HepG2 (cell line): ENCODE measurements around the gene WNT7B. TPM values are rescaled to one million over a fixed set of nuclear protein-coding genes. Genes with fewer than 3 reads are reported as not detected.

Experiments used
- ATAC-seq: fragments of 200-7000 bp; cut with Tn5 transposase; 3 replicates; pipeline ENCODE4 v1.9.1; 2020; ENCODE audit warnings: mild to moderate bottlenecking, moderate library complexity
- BruUV-seq: library from RNA; stranded (reverse); fragments of 400-500 nt; replicated peaks from 2 replicates; lab custom pipeline; 2021; lab: Mats Ljungman, UMichigan
- CTCF ChIA-PET: fragments of 300-600 bp; formaldehyde crosslinking; extraction: SDS; loops from one replicate; lab custom pipeline; 2021; ENCODE audit warnings: low total read pairs, inconsistent platforms, low intra/inter-chr PET ratio; lab: Yijun Ruan, JAX
- POLR2A ChIA-PET: fragments of 350-600 bp; sonication (Branson Sonifier 250); formaldehyde crosslinking; loops from one replicate; lab custom pipeline; 2020; ENCODE audit warnings: antibody characterized with exemption, inconsistent platforms; lab: Yijun Ruan, JAX
- DNase-seq: peaks from one replicate; pipeline ENCODE4 v3.0.0-alpha.2; 2015; ENCODE audit warnings: low spot score
- FAIRE-seq: peaks from 3 replicates; lab custom pipeline; 2011; peaks lifted over from hg19 to GRCh38; lab: Jason Lieb, UNC
- H2AFZ ChIP-seq: one replicate; pipeline ENCODE4 v1.6.1; 2011; ENCODE audit warnings: low read length, inconsistent platforms
- H3K27ac ChIP-seq: fragments of 300-600 bp; 3 replicates; pipeline ENCODE4 v1.8.0; 2011; ENCODE audit warnings: mixed run types, mild to moderate bottlenecking, mixed read lengths, low read length, inconsistent platforms; ENCODE audit not compliant: insufficient read depth; ENCODE audit errors: extremely low read length
- H3K27me3 ChIP-seq, 2 experiments: fragments of 200-600 bp in 1 of 2; 2 replicates in 1 of 2; 3 replicates in 1 of 2; pipeline versions ENCODE4 v1.6.0 to v1.8.0; 2011; ENCODE audit warnings: low read length in 2 of 2, mild to moderate bottlenecking in 2 of 2, moderate library complexity in 2 of 2, inconsistent platforms in 1 of 2; ENCODE audit not compliant: insufficient read depth in 2 of 2, control insufficient read depth in 1 of 2
- H3K36me3 ChIP-seq, 2 experiments: fragments of 200-600 bp in 1 of 2; replicated peaks in 1 of 2; 2 replicates in 1 of 2; 3 replicates in 1 of 2; pipeline versions ENCODE4 v1.5.1 to v1.8.0; 2011; ENCODE audit warnings: low read length in 2 of 2, inconsistent platforms in 1 of 2; ENCODE audit not compliant: insufficient read depth in 2 of 2, control insufficient read depth in 1 of 2
- H3K4me1 ChIP-seq: 2 replicates; pipeline ENCODE4 v1.5.1; 2012; ENCODE audit warnings: low read length, inconsistent platforms; ENCODE audit not compliant: insufficient read depth
- H3K4me2 ChIP-seq: 2 replicates; pipeline ENCODE4 v1.6.0; 2011; ENCODE audit warnings: low read depth, low read length, inconsistent platforms
- H3K4me3 ChIP-seq, 3 experiments: fragments of 200-600 bp in 1 of 3; sonication (generic), shearing (Covaris generic) in 1 of 3; replicated peaks in 1 of 3; 2 replicates each; pipeline ENCODE4 v1.5.1; 2011 to 2016; ENCODE audit warnings: low read length in 3 of 3, inconsistent platforms in 2 of 3, low read depth in 2 of 3, mild to moderate bottlenecking in 2 of 3, control low read depth in 1 of 3, mixed read lengths in 1 of 3; ENCODE audit not compliant: insufficient read depth in 1 of 3
- H3K79me2 ChIP-seq: one replicate; pipeline ENCODE4 v1.6.1; 2011; ENCODE audit warnings: low read length, inconsistent platforms; ENCODE audit not compliant: insufficient read depth
- H3K9ac ChIP-seq: 2 replicates; pipeline ENCODE4 v1.6.0; 2011; ENCODE audit warnings: mild to moderate bottlenecking, low read depth, low read length, inconsistent platforms; ENCODE audit not compliant: insufficient read depth
- H3K9me3 ChIP-seq: 2 replicates; pipeline ENCODE4 v1.5.1; 2012; ENCODE audit warnings: mild to moderate bottlenecking, low read length
- H4K20me1 ChIP-seq: 2 replicates; pipeline ENCODE4 v1.6.0; 2011; ENCODE audit warnings: inconsistent platforms, mild to moderate bottlenecking, low read length, moderate library complexity; ENCODE audit not compliant: insufficient read depth
- ATM ChIP-seq: fragments of 450-650 bp; IDR thresholded peaks from 2 replicates; pipeline ENCODE4 v1.7.1; 2017; ENCODE audit warnings: mild to moderate bottlenecking, borderline replicate concordance
- CCDC6 ChIP-seq: sonication (generic); formaldehyde crosslinking; IDR thresholded peaks from 2 replicates; pipeline ENCODE4 v1.8.1; 2022; ENCODE audit warnings: mild to moderate bottlenecking, missing genetic modification reagents, moderate library complexity
- CSRNP2 ChIP-seq: sonication (generic); formaldehyde crosslinking; conservative IDR thresholded peaks from 2 replicates; pipeline ENCODE4 v1.8.0; 2022; ENCODE audit warnings: low read depth, missing genetic modification reagents
- E2F5 ChIP-seq: sonication (generic); formaldehyde crosslinking; conservative IDR thresholded peaks from 2 replicates; pipeline ENCODE4 v1.4.0; 2020; ENCODE audit warnings: missing genetic modification reagents
- FOXJ3 ChIP-seq: sonication (generic); formaldehyde crosslinking; IDR thresholded peaks from 2 replicates; pipeline ENCODE4 v1.4.0; 2020; ENCODE audit warnings: missing genetic modification reagents, mild to moderate bottlenecking, borderline replicate concordance
- KLF16 ChIP-seq, 2 experiments: sonication (generic) in 1 of 2; formaldehyde crosslinking in 1 of 2; IDR thresholded peaks; 2 replicates each; pipeline versions ENCODE4 v1.6.1 to v1.8.0; 2016 to 2023; ENCODE audit warnings: missing genetic modification reagents in 2 of 2, missing compliant biosample characterization in 1 of 2
- NONO ChIP-seq, 2 experiments: fragments of 450-650 bp in 1 of 2; sonication (generic) in 1 of 2; formaldehyde crosslinking in 1 of 2; IDR thresholded peaks in 1 of 2; conservative IDR thresholded peaks in 1 of 2; 2 replicates each; pipeline versions ENCODE4 v1.6.1 to v1.8.0; 2017 to 2022; ENCODE audit warnings: mild to moderate bottlenecking in 1 of 2, missing genetic modification reagents in 1 of 2, moderate library complexity in 1 of 2
- NRL ChIP-seq: sonication (generic); formaldehyde crosslinking; IDR thresholded peaks from 2 replicates; pipeline ENCODE4 v1.5.0; 2020; ENCODE audit warnings: missing genetic modification reagents, mild to moderate bottlenecking, moderate library complexity, borderline replicate concordance
- RBM39 ChIP-seq: fragments of 200-400 bp; formaldehyde crosslinking; IDR thresholded peaks from one replicate; pipeline ENCODE4 v1.6.1; 2018; ENCODE audit warnings: antibody characterized with exemption, mild to moderate bottlenecking, low read depth, low read length; ENCODE audit not compliant: poor library complexity, severe bottlenecking
- SNAPC2 ChIP-seq: sonication (generic); formaldehyde crosslinking; IDR thresholded peaks from 2 replicates; pipeline ENCODE4 v1.8.1; 2022; ENCODE audit warnings: mild to moderate bottlenecking, missing genetic modification reagents
- STAG1 ChIP-seq: sonication (generic); formaldehyde crosslinking; IDR thresholded peaks from 2 replicates; pipeline ENCODE4 v1.4.0; 2020; ENCODE audit warnings: missing genetic modification reagents
- TEF ChIP-seq: sonication (generic); formaldehyde crosslinking; IDR thresholded peaks from 2 replicates; pipeline ENCODE4 v1.5.0; 2020; ENCODE audit warnings: missing genetic modification reagents
- TRIM22 ChIP-seq: fragments of 450-650 bp; IDR thresholded peaks from 2 replicates; pipeline ENCODE4 v1.6.1; 2017
- ZBTB44 ChIP-seq: sonication (generic); formaldehyde crosslinking; IDR thresholded peaks from 2 replicates; pipeline ENCODE4 v1.4.0; 2020; ENCODE audit warnings: missing genetic modification reagents
- ZMYM2 ChIP-seq: sonication (generic); formaldehyde crosslinking; IDR thresholded peaks from 2 replicates; pipeline ENCODE4 v1.8.0; 2022; ENCODE audit warnings: mild to moderate bottlenecking, missing genetic modification reagents
- ZNF124 ChIP-seq: sonication (generic); formaldehyde crosslinking; IDR thresholded peaks from 2 replicates; pipeline ENCODE4 v1.4.0; 2020; ENCODE audit warnings: missing genetic modification reagents
- ZNF251 ChIP-seq: sonication (generic); formaldehyde crosslinking; IDR thresholded peaks from 2 replicates; pipeline ENCODE4 v1.9.0; 2021; ENCODE audit warnings: mild to moderate bottlenecking, missing genetic modification reagents
- ZNF383 ChIP-seq: sonication (generic); formaldehyde crosslinking; IDR thresholded peaks from 2 replicates; pipeline ENCODE4 v1.4.0; 2020; ENCODE audit warnings: missing genetic modification reagents, mild to moderate bottlenecking, borderline replicate concordance
- ZNF619 ChIP-seq: sonication (generic); formaldehyde crosslinking; IDR thresholded peaks from 2 replicates; pipeline ENCODE4 v1.4.0; 2020; ENCODE audit warnings: mild to moderate bottlenecking, missing genetic modification reagents
- WGBS: methylation state at CpG from one replicate; pipeline ENCODE4 v1.1.6; 2017; ENCODE audit warnings: low lambda C conversion rate; 5-methylcytosine and 5-hydroxymethylcytosine counted together
- in situ Hi-C: cut with HindIII; loops from 2 replicates; pipeline ENCODE4 v1.10.0; 2017; ENCODE audit warnings: low pct_unique_long_range_greater_than_20kb; ENCODE audit not compliant: extremely low pct_ligation_motif_present
- intact Hi-C: fragments of 100-400 bp; cut with micrococcal nuclease; formaldehyde crosslinking; loops from one replicate; pipeline ENCODE4 v1.10.0; 2022; ENCODE audit not compliant: unreplicated experiment
- polyA plus RNA-seq, 8 experiments: library from polyadenylated mRNA; depleted of rRNA in 3 of 8; stranded (reverse) in 7 of 8; unstranded in 1 of 8; fragments of >200 nt; fragmentation: Illumina TruSeq in 4 of 8; extraction: Trizol in 4 of 8; gene quantifications; 2 replicates each; pipeline versions ENCODE4 v1.2.1 to v1.2.3, GENCODE V29; 2011 to 2016; ENCODE audit warnings: low read depth in 4 of 8, missing spikeins in 1 of 8, mixed read lengths in 1 of 8; ENCODE audit not compliant: insufficient read depth in 1 of 8
- total RNA-seq, 5 experiments: library from RNA; depleted of rRNA; stranded (reverse); fragments of >200 nt; fragmentation: Illumina TruSeq; extraction: Trizol; gene quantifications; 2 replicates each; pipeline ENCODE4 v1.2.3, GENCODE V29; 2016; ENCODE audit warnings: low read depth in 1 of 5

WNT7B gene
- total and polyA plus RNA-seq, 2 of the 13 experiments (the other 11 are each of a cell fraction or from before 2014, with no cell fraction given), result 0.09 TPM; not detected in 1

GRCh38 chr22:45931042-45931441 is 45.9 kb downstream of the WNT7B start:
- H3K79me2 ChIP-seq, result no peaks in the 10 kb centered on the region
- no TSS peak for BruUV-seq
- H3K27me3 ChIP-seq, result peaks cover 19 to 75% of the 10 kb centered on the region in 2 experiments
- POLR2A ChIA-PET, result no interaction called here
- WGBS, result 86% methylated on average over 32 of the region's 38 CpGs
- DNase-seq, result no peak
- in situ Hi-C loops (no loop called here), intact Hi-C loops (no loop called here)
- ATAC-seq, result no peak
- no peak for TF ChIP-seq RBM39
- TF ChIP-seq ATM, result no peak
- TF ChIP-seq ZNF619 (CRISPR knock-in tag), result no peak
- no peak for TF ChIP-seq ZNF251 (CRISPR knock-in tag)
- TF ChIP-seq STAG1, result no peak
- TF ChIP-seq SNAPC2, result no peak
- TF ChIP-seq ZNF383 (CRISPR knock-in tag), result no peak
- TF ChIP-seq TEF (CRISPR knock-in tag), result no peak
- TF ChIP-seq E2F5, result no peak
- no peak for TF ChIP-seq CCDC6 (CRISPR knock-in tag)
- TF ChIP-seq ZBTB44 (CRISPR knock-in tag), result no peak
- no peak for TF ChIP-seq FOXJ3 (CRISPR knock-in tag)
- TF ChIP-seq TRIM22, result no peak
- TF ChIP-seq KLF16 (CRISPR knock-in tag; IDR thresholded peaks at IDR 0.05), result no peak
- no peak for TF ChIP-seq CSRNP2 (CRISPR knock-in tag)
- TF ChIP-seq ZNF124, result no peak
- TF ChIP-seq NONO (IDR thresholded peaks at IDR 0.05), result no peak
- no peak for TF ChIP-seq NONO (CRISPR knock-in tag; conservative IDR thresholded peaks at IDR 0.05)
- no peak for TF ChIP-seq ZMYM2 (CRISPR knock-in tag)
- TF ChIP-seq NRL (CRISPR knock-in tag), result no peak
- no peak overlapping the region for H3K4me2 ChIP-seq
- no peak overlapping the region for H3K9ac ChIP-seq
- no peaks in the 10 kb centered on the region for H3K36me3 ChIP-seq
- peaks cover 2% of the 10 kb centered on the region; the same call in 1 of the 2 replicates for H4K20me1 ChIP-seq
- no peaks in the 10 kb centered on the region for H3K4me1 ChIP-seq
- no peak overlapping the region for H3K27ac ChIP-seq
- H3K9me3 ChIP-seq, result no peaks in the 10 kb centered on the region
- FAIRE-seq, result no peak
- H3K4me3 ChIP-seq, result no peak overlapping the region
- no peak overlapping the region for H2AFZ ChIP-seq
- CTCF ChIA-PET, result no interaction called here
